Activated naive CD4-positive, alpha-beta T cell treated with anti-CD3 and anti-CD28 coated beads, Interleukin-2, amount 50 U/mL, for 16 hours (primary cell): Measurements from ENCODE around the gene MLLT6.

Experiments
- DNase-seq: peaks from one replicate; pipeline ENCODE4 v3.0.0-alpha.2; 2020

MLLT6 gene

DNA sequence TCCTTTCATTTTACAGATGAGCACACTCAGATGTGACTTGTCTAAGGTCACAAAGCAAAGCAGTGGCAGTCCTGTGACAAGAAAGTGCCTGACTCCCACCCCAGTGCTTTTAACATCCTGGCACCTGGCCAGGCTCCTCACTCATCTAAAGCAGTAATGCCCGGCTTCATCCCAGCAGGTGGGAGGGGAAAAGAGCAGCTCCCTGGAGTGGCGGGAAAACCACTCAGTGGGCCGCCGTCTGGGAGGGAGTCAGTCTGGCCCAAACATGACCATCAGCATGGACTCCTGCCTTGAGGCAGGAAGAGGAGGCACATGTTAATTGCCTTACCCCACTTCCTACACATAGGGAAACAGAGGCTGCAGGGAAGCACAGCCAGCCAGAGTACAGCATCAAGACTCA, 40.5 kb downstream of the MLLT6 start:
- no peak for DNase-seq

DNA sequence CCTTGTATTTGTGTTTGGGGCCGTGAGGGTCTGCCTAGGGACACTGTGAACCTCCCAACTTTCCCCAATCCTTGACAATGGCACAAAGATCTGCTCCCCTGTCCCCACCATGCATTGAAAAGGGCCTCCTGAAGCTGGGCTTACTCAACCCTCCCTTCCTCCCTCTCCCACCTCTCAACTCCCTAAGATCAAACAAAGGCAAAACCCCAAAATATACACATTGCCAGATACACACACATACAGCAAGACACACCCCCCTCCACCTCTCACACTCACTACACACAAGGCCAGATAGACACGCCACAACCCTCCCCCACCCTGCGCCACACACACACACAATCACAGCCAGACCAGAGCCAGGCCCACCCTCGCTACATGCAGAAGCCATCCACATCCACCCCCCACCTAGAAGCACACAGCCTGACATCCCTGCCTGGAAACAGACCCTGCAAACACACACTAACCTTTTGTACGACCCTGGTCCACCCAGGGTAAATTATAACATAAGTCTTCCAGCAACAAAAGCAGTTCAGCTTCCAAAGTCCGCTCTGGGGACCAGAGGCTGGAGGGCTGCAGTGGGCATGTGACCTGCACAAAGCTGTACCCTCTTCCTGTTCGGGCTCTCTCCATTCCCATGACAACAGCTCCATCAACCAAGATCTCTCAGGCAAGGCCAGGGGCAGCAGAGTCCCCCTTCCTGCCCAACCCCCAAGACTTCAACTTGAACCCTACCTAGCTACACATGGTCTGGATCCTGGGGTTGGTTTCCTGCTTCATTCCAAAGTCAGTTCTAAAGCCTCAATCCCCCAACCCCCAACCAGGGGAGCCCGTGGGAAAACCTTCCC, 41.2 kb downstream of the MLLT6 start:
- no peak for DNase-seq

DNA sequence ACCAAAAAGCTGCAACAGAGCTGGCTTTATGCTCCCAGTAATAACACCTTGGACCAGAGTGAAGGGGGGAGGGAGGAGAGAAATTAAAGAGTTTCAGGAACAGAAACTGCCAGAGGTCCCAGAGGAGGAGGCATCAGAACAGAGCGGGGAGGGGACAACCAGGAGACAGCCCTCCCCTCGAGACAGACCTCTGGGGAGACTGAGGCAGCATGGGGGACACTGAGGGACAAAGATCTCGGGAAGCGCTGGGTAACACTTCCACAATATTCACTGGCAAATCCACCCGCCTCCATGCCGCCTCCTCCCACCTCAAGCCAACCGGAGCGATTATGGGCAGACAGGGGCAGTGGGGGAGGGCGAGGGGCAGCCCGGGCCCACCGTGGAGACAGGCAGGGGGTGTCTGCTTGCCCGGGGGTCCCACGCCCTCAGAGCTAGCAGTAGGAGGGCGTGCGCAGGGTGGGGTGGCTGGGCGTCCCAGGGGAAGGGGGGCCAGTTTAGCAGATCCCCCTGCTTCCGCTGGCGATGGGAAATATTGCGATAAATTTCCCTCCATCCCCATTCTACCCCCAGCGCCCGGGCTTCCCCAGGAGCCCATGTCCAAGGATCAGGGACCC, 41.9 kb downstream of the MLLT6 start:
- no peak for DNase-seq

DNA sequence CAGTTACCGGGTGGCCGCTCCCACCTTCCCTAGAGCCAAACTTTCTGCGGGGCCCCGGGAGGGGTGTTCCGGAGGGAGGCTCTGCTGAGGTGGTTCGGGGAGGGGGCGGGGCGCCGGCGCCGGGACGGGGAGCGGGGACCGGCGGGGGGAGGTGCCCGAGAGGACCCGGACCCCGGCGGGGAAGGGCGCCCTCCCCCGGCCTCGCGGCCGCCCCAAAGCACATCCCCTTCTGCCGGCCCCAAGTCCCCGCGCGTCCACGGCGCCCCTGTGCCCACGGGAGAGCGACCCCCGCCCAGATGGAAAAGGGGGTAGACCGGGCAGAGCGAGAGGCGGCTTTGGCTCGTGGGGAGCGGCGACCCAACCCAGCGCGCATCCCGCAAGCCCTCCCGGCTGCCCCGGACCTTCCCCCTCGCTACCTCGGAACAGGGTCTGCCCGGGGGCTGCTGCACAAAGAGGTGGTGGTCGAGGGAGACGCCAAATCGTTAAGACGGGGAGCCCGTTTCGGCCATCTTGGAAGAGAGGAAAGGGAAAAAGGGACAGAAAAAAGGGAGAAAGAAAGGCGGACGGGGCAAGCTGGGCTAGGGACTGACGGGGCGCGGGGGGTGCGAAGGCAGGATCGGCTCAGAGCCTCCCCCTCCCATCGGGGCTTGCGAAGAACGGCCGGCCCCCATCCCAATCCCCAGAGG, 42.5 kb downstream of the MLLT6 start:
- no peak for DNase-seq

DNA sequence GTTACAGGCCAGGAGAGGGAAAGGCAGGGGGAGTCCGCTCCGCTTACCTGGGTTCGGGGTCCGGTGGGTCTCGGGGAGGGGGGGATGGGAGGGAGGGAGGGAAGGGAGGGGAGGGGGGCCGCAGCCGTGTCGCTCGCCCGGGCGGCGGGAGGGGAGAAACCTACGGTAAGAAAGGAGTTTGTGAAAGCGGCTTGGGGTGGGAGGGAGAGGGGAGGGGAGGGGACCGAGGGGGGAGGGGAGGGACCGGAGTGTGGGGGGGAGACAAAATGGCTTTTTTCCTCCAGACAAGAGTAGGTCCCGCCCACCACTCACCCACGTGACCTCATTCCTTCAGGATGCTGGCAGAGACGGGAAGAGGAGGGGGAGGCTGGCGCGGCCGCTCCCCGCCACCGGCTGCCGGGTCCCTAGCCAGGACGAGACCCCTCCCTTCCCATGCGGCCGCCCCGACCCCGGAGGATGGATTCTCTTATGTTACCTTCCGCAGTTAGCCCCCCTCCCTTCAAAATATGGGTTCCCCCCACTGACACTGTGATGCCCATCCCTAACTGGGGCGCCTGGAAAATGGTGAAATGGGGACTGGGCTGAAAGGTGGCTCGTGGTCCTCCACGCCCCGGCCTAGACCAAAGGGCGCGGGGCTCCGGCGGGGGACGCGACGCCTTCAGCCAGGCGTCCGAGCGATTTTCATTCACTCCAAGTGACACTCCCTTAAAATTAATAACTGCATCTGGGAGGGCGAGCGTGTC, 43.2 kb downstream of the MLLT6 start, which contains the start of gene PCGF2:
Gene PCGF2, minus strand, starts transcription at position 188 of the 743 bp plus-strand sequence. CDS start 7,934 bp downstream, outside the sequence.
- no peak for DNase-seq

DNA sequence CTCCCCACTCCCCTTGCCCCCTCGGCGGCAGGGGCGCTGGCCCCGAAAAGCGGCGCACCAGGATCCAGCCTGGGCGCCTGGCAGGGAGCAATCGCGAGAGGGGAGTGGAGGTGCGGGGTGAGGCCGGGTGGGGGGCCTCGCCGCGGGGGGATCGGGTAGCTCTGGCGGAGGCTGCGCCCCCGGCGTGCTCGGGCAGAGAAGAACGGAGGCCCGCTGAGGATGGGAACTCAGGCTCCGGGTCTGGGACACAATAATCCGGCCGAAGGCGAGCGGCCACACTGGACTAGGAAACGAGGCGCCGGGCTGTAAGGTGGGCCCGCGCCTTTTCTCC, 43.8 kb downstream of the MLLT6 start:
- no peak for DNase-seq

DNA sequence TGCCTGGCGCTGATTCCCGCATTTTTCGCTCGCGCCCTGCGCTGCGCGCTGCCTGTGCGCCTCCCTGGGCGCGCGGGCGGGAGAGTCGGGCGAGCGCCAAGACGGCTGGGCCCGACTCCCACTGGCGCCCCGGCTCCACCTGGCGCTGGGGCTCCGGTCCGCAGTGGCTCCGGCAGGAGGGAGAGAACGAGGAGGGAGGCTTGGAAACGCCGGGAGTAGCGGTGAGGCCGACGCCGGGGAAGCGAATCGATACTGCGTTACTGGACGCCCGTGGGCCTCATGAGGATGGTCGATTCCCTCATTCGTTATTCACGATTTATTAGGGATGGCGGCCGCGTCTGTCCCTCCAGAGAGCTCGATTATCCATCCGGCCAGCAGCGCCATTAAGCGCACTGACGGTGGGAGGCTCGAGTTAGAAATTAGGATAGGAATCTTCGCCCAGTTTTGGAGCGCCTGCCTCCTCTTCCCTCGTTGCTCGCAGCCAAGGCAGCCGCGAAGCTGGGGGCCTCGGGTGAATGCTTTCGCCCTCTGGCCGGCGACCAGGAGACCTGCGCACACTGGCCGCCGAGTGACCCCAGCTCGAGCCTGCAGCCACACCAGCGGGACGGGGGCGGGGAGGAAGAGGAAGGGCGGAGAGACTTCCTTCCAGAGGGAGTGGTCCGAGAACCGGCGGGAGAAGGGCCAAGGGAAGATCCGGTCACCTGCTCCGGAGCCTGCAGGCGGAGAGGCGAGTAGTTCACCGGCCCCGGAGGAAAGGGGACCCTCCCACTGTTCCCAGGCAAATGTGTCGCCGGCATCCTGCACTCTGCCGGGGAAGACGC, 44.4 kb downstream of the MLLT6 start:
- DNase-seq: no peak

DNA sequence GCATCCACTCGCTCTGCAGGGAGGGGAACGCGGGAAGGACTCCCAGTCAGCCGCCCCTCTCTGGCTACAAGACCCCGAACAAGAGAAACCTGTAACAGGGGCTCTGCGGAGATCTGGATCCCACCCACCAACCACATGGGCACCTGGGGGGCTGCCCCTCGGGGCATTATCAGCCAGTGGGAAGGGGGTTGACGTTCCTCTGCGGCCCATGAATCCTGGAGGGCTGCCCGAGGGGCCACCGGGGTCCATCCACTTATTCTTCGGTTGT, 44.9 kb downstream of the MLLT6 start:
- DNase-seq: no peak

DNA sequence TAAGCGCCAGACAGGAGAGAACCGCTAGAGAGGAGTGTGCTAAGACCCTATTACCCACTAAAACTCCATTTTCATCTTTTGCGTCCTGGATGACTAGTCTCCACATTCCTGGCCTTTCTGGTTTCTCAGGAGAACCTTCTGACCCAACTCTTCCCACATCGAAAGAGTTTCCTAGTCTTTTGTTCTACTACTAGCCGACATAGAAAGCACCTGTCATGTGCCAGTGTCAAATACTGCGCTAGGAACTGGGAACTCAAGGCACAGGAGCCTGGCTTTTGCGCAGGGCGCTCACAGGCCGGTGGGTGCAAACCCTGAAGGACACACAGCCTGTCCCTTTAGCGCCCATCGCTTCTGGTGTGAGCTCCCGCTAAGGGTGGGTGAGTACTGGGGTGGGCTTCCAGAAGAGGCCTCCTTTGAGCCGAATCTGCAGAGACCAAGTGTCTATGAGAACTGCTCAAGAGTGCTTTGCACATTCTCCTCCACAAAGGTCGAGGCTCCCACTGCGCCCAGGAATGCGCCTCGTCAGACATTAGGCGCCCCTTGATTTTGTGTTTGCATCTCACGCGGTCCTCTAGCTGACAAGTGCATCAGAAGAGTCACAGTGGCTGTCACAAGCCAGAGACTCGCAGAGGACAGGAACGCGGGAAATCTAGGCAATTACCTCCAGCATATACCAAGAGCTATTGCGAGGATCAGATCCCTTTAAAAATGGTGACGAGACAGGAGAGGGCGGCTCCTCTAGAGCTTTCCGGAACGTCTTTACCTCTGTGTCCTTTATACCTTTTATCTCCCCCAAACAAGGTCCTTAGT, 45.4 kb downstream of the MLLT6 start:
- no peak for DNase-seq

DNA sequence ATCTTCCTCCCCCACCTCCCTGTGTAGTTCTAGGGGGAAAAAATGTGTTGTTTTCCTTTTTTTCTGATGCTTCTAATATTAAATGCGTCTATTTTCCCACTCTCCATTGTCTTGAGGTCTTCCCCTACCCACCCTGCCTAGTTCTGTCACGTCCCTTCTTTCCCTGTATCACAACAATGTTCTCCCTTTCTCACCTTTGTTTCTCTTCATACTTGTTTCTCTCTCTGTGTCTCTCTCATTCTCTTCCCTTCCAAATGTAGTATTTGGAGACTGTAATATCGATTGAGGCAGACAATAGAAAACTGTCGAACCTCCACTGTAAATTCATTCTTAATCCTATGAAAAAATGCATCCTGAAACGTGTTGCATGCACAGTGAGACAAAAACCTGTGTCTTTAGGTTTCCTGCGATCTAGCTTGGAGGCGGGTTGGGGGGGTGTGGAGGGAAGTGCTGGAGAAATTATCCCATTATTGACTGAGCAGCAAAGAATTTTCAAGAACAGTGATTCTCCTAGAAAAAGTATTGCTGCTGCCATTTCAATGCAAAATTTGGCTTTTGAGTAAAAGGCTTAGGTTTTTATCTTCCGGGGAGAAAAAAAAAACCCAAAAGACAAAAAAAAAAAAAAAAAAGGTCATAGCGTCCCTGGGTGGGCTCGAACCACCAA, 46.2 kb downstream of the MLLT6 start:
- no peak for DNase-seq

DNA sequence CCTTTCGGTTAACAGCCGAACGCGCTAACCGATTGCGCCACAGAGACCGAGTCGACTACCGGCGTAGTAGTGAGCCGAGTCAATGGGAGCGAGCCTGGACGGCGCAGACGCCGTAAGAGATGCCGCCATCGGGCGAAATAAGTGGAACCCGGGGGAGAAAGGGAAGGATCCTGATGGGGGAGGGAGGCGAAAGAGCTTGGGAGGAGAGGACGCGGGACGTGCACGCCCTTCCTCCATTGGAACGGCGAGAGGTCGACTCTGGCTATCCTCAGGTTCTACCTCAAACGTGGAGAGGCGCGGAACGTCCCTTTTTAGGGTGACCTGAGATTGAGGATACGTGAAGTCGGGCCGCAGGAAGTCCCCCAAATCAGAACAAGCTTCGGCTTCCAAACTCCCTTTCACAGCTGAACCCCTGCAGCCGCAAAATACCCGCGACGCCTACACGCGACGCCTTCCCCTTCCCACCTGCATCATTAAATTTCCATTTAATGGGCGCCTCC, 46.8 kb downstream of the MLLT6 start:
- peak; percentile 82 for DNase-seq

DNA sequence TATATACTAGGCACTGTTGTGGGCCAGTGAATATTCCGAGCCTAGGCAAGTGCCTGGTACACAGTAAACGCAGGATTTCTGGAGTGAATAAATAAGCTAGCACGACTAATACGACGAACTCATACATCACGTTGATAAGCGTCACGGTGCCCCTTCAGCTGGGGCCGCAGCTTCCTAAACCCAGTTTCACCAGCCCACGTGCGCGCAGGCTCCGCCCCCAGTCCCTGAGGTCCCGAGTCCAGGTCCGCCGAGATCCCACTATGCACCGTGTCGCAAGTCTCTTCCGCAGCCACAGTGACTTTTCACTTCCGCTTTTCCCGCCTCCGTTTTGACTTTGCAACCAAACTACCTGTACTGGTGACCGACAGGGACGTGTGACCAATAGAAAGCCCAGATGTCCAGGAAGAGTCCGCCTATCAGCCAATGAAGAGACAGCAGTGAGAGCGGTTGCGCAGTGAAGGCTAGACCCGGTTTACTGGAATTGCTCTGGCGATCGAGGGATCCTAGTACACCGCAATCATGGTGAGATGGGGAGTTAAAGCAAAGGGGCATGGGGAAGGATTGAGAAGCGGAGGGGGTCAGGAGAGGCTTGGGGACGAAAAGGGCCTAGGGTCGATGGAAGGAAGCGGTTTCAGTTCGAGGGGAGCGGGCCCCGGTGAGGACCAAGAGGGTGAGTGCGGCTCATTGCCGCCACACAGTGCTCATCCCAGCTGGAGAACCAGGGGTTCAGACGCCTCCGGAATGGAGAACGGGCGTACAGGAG, 47.4 kb downstream of the MLLT6 start, which contains the start of gene PSMB3:
Gene PSMB3, plus strand, starts transcription at position 434 of the 763 bp plus-strand sequence. Its CDS starts 86 bp downstream, at position 520.
- peak; percentile 98 for DNase-seq

DNA sequence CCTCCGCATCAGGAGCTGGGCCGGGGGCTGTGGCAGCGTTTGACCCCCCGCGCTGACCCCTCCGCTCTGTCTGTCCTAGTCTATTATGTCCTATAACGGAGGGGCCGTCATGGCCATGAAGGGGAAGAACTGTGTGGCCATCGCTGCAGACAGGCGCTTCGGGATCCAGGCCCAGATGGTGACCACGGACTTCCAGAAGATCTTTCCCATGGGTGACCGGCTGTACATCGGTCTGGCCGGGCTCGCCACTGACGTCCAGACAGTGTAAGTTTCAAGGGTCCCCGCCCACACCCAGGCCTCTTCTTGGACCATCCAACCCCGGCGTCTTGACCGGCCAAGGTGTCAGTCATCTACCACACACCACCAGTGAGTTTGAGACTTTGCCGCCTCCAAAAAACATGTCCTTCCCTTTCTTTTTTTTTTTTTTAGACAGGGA, 48.0 kb downstream of the MLLT6 start:
- no peak for DNase-seq

DNA sequence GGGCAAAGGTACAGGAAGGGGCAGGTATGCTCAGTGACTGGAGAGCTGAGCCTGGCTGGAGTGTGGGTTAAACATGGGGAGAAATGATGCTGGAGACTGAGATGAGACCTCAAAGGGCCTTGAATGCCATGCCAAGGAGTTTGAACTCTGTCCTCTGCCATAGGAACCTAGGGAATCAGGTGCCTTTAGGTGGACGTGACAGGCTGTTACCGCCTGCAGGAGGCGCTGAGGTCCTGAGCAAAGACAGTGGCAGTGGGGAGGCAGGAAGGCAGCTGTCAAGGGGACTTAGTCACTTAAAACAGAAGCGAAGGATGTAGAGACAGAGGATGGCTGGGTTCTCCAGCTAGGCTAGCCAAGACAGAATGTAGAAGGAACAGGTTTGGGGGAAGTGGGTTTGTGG, 56.5 kb downstream of the MLLT6 start:
- peak; percentile 46 for DNase-seq

DNA sequence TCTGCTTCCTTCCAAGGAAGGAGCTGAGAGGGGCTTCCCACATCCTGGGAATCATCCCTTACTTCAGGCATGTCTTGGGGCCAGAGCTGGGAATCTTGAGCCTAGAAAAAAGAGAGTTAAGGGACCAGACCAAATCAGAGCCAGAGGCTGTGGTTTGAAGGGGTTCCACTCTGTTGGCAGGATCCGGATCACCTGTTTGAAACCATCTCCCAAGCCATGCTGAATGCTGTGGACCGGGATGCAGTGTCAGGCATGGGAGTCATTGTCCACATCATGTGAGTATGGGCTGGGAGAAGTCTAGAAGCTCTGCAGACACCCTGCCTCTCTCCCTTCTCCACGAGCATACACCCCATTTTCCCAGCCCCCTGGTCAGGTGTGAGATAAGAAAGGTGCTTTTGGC, 57.2 kb downstream of the MLLT6 start:
- no peak for DNase-seq

DNA sequence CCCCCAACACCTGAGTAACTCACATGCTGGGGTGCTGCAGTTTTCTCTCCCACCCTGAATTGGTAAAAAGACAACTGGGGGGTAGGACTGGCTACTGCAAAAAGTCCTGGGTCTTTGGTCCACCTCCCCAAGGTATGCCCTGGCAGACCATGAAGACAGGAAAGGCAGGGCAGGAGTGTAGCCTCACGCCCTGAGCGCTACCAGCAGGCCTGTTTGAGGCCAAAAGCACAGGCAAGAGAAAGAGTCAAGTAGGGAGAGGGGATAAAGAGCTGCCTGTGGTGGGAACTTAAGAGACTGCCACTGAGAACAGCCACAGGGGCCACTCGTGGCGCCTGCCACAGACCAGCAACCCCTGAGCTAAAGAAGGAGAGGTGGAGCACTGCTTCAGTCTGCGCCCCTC, 61.3 kb downstream of the MLLT6 start:
- DNase-seq: no peak

DNA sequence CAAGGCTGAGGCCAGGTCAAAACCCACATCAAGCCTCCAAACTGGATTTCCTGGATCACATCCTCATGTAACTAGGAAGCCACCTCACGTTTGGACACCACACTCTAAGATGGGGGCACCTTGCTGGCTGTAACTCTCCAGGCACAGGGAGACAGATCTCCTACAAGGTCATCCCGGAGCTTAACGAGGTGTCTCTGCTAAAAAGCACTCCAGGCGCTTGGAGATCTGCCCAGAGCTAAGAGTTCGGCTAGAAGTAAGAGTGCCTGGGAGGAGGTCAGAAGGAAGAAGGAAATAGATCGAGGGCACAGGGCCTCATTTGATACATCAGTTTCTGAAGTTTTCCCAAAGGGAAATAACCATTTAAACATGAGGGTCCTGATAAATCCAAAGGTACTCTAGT, 63.3 kb downstream of the MLLT6 start:
- DNase-seq: no peak

DNA sequence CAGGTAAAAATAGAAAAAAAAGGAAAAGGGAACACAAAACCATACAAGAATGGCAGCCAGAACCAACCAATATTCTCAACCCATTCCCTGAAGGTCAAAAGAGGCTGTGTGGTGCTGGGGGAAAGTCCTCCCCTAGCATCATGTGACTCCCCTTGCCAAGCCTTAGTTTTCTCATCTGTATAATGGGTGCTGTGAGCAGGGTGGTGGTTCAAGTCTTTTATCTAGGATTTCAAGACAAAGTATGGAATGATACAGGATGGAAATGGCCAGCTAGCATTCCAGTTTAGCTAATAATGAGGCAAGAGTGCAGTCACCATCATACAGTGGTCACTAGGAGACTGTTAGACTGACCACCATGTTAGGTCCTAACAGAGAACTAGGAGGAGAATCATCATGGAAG, 68.2 kb downstream of the MLLT6 start:
- DNase-seq: no peak

DNA sequence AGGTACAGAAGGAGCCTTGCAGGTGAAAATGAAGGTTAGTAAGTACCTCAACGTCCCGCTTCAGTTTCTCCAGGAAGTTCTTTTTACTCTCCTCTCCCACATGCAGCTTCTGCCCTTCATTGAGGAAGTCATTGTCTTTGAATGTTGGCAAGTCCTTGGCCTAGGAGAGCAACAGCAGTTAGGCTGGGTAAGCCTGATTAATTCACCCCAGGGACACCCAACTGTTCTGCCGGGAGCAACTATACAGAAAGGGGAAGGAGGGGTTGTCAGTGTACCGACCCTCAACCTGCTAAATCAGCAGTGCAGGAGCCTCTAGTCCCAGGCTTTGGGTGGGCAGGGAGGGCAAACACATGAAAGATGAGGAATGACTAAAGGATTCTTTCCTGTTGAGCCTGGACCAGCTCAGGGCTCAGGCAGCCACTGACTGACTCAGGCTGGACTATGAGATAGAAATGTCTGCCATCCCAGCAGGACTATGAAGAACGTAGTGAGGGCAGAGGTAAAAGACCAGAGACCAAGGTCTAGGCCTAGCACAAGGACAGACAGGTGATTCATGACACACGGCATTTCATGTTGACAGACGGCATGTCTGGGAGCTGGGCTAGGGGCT, 72.7 kb downstream of the MLLT6 start:
- no peak for DNase-seq
